ENCODE measurements around the gene LIMS2. TPM values are rescaled to one million over a fixed set of nuclear protein-coding genes. Genes with fewer than 3 reads are reported as not detected.

Gene LIMS2
- total RNA-seq, 1 donor from 2014 or later = 171 TPM

DNA sequence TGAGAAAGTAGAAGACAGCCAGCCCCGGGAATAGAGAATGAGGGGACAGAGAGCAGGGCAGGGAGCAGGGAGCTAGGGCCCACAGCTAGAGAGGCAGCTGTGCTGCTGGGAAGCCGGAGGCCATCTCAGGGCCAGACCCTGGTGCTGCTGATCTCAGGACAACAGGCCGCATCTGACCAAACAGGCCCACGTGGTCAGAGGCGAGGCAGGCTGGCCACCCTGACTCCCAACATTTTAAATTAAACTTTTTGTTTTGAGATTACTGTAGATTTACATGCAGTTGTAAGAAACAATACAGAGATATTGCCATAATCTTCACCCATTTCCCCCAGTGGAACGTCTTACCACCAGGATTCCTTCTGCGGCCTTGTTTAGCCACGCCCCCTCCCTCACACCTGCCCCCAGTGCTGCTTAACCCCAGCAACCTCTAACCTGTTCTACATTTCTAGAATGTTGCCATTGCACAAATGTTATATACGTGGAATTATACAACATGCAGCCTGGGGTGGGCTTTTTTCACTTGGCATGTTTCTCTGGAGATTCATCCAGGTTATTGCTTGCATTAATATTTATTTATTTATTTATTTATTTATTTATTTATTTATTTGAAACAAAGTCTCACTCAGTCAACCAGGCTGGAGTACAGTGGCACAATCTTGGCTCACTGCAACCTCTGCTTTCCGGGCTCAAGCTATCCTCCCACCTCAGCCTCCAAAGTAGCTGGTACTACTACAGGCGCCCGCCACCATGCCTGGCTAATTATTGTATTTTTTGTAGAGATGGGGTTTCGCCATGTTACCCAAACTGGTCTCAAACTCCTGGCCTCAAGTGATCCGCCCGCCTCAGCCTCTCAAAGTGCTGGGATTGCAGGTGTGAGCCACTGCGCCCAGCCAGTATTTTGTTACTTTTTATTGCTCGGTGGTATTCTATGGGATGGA, 78.0 kb downstream of the LIMS2 start:
- H3K9me3 Mint-ChIP-seq (ENCODE audit: low read depth) = peaks cover 37% of the 10 kb centered on the region
- DNase-seq (ENCODE audit: low spot score) = peak; percentile 58
- TF ChIP-seq, protein P1, sequence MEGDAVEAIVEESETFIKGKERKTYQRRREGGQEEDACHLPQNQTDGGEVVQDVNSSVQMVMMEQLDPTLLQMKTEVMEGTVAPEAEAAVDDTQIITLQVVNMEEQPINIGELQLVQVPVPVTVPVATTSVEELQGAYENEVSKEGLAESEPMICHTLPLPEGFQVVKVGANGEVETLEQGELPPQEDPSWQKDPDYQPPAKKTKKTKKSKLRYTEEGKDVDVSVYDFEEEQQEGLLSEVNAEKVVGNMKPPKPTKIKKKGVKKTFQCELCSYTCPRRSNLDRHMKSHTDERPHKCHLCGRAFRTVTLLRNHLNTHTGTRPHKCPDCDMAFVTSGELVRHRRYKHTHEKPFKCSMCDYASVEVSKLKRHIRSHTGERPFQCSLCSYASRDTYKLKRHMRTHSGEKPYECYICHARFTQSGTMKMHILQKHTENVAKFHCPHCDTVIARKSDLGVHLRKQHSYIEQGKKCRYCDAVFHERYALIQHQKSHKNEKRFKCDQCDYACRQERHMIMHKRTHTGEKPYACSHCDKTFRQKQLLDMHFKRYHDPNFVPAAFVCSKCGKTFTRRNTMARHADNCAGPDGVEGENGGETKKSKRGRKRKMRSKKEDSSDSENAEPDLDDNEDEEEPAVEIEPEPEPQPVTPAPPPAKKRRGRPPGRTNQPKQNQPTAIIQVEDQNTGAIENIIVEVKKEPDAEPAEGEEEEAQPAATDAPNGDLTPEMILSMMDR (IDR thresholded peaks at IDR 0.05) = no peak
- peaks cover 23% of the 10 kb centered on the region for H3K4me1 Mint-ChIP-seq (ENCODE audit: low read depth)
- peaks cover 5% of the 10 kb centered on the region for H3K36me3 Mint-ChIP-seq (ENCODE audit: low read depth)
- H3K27me3 Mint-ChIP-seq (ENCODE audit: low read depth) = no peaks in the 10 kb centered on the region
- H3K4me3 Mint-ChIP-seq (ENCODE audit: unreplicated experiment) = no peak overlapping the region
- H3K27ac Mint-ChIP-seq (ENCODE audit: unreplicated experiment) = peak overlapping the region; percentile 32

DNA sequence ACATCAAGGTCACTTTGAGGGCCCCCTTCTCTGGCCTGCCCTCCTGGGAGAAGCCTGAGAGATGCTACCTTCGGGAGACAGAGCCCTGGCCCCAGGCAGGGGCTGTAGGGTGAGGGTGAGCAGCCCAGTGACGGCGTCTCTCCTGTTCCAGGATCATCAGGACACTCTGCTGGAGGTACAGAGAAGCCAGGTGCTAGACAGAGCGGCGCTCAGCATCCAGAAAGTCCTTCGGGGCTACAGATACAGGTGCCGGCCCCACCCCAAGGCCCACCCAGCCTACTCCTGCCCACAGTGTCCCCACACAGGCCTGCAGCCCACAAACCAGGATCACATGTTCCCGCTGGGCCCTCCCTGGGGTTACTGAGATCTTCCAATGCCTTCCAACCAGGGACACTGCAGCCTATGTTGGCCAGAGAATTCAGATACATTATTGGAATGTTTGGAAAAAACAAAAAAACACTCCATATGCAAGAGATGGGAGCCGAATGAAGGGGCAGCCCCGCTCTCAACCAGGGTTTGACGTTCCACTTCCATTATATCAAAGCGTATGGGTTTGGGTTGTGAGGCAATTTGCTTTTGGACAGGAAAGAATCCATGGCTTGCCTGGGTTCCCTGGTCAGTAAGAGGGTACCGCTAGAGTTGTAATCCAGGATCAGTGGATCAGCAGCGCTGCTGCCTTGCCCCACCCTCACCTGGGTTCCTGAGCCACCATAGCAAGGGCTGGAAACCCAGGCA, 78.9 kb downstream of the LIMS2 start:
- H3K4me1 Mint-ChIP-seq (ENCODE audit: low read depth) = peaks cover 23% of the 10 kb centered on the region
- peak; percentile 57 for DNase-seq (ENCODE audit: low spot score)
- H3K4me3 Mint-ChIP-seq (ENCODE audit: unreplicated experiment) = no peak overlapping the region
- H3K36me3 Mint-ChIP-seq (ENCODE audit: low read depth) = peaks cover 4% of the 10 kb centered on the region
- H3K27me3 Mint-ChIP-seq (ENCODE audit: low read depth) = no peaks in the 10 kb centered on the region
- no peak overlapping the region for H3K27ac Mint-ChIP-seq (ENCODE audit: unreplicated experiment)
- TF ChIP-seq, protein P1 (IDR thresholded peaks at IDR 0.05) = no peak
- H3K9me3 Mint-ChIP-seq (ENCODE audit: low read depth) = peaks cover 29% of the 10 kb centered on the region

DNA sequence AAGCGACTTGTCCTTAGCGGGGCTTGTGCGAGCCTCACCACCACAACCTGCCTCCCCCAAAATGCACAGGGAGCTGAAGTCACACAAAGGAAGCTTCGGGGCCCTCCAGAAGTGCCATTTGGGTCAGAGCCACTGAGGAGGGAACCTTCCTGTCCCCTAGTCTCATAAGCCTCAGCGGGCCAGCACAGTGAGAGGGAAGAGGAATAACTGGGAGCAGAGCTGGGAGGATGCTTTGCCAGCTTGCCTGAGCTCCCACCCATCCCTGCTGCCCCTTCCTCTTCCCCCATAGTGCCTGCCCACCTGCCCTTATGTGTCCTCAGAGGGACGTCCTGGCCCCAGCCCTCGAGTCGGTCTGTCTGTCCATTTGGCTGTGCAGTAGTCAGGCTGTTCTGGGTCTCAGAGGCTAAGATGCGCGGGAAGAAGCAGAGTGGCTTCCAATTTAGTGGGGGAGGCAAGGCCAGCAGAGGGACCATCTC, 81.2 kb downstream of the LIMS2 start:
- Mint-ChIP-seq H3K9me3 (ENCODE audit: low read depth) (peaks cover 19% of the 10 kb centered on the region), H3K36me3 (ENCODE audit: low read depth) (peaks cover 4% of the 10 kb centered on the region), H3K27ac (ENCODE audit: unreplicated experiment) (no peak overlapping the region), H3K4me1 (ENCODE audit: low read depth) (peaks cover 16% of the 10 kb centered on the region), H3K27me3 (ENCODE audit: low read depth) (no peaks in the 10 kb centered on the region), H3K4me3 (ENCODE audit: unreplicated experiment) (no peak overlapping the region)
- peak; percentile 50 for DNase-seq (ENCODE audit: low spot score)
- TF ChIP-seq, protein P1 (IDR thresholded peaks at IDR 0.05) = no peak

DNA sequence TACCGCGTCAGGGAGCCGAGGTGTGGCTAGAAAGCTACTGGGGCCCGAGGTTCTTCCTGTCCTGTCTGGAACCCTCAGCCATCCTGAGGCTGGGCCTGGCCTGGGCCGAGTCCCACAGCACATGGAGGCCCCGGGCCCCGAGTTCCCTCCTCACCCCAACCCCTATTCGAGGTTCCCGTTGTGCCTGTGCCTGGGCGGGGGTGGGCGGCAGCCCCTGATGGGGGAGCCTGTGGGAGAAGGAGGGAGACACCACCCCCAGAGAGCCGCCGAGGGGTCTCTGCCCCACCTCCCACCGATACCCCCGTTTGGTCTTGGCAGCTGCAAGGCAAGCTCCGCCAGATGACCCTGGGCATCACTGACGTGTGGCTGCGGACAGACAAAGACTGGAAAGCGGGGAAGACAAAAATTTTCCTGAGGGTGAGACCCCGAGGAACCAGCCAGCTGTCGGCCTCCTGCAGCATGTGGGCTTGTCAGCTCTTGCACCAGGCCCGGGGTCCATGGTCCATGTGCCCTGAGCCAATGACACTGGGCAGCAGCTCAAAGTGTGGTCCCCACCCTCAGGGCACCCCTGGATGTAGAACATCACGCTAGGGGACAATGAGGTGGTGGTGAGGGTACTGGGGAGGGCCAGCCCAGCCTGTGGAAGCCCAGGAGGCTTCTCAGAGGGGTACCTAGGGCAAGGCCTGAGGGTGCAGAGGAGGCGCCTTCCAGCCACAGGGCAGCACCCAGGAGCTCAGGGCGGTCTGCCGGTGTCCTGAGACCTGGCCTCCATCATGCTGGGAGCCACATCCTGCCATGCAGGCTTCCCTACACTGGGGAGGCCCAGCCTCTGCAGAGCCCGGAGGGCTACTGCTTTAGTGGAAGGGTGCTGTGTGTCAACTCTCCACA, 81.9 kb downstream of the LIMS2 start:
- Mint-ChIP-seq H3K9me3 (ENCODE audit: low read depth) (peaks cover 16% of the 10 kb centered on the region), H3K27ac (ENCODE audit: unreplicated experiment) (no peak overlapping the region), H3K27me3 (ENCODE audit: low read depth) (no peaks in the 10 kb centered on the region), H3K36me3 (ENCODE audit: low read depth) (peaks cover 4% of the 10 kb centered on the region), H3K4me3 (ENCODE audit: unreplicated experiment) (no peak overlapping the region), H3K4me1 (ENCODE audit: low read depth) (peaks cover 9% of the 10 kb centered on the region)
- peak; percentile 88 for DNase-seq (ENCODE audit: low spot score)
- TF ChIP-seq, protein P1 (IDR thresholded peaks at IDR 0.05) = no peak
